Left hindlimb (tissue), 1 donor: ENCODE data around the gene VTN.
"Not testable (repeated sequence)": the region's sequence is repeated elsewhere in the genome, so short reads cannot be mapped to it uniquely, and the experiment has no call there.

Experiments
- DNase-seq: peaks from one replicate; pipeline ENCODE4 v3.0.0-alpha.2; 2018

VTN gene

DNA sequence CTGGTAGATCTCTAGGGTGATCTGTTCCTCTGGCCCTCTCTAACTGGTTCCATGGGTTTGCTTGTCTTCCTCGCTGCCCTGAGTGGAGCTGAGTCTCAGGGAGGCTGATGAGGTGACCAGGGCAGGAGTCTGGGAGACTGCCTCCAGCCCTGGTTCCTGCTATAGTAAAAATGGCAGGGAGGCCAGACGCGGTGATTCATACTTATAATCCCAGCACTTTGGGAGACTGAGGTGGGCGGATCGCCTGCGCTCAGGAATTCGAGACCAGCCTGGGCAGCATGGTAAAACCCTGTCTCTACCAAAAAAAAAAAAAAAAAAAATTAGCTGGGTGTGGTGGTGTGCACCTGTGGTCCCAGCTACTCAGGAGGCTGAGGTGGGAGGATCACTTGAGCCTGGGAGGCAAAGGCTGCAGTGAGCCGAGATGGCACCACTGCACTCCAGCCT lies 31.3 kb downstream of the VTN start:
- not testable (repeated sequence) for DNase-seq

DNA sequence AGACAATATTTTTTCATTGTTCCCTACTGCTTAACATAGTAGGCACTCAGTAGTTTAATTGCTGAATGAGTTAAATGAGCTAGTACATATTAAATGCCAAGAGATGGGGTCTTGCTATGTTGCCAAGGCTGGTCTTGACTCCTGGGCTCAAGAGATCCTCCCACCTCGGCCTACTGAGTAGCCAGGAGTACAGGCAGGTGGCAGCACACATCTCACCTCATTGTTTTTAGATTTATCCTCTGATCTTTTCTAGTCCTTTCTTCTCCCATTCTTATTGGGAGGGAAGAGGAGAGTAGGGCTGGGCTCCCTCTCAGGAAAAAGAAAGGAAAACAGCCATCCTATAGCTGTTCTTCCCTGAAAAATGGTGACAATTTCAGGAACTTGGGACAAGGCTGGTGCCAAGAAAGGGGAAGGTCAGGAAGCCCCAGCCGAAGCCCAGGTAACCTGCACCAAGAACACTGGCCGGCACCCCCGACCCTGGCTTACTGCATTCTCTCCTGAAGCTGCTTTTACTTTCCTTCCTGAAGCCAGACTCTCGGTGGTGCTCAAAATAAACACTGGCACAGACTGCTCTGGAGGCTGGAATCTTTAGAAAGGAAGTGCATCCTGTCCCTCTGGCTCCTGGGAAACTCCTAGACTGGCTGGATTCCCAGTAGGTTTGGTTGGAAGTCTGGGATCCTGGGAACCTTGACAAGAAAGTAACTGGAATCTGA lies 31.9 kb downstream of the VTN start:
- no peak for DNase-seq

DNA sequence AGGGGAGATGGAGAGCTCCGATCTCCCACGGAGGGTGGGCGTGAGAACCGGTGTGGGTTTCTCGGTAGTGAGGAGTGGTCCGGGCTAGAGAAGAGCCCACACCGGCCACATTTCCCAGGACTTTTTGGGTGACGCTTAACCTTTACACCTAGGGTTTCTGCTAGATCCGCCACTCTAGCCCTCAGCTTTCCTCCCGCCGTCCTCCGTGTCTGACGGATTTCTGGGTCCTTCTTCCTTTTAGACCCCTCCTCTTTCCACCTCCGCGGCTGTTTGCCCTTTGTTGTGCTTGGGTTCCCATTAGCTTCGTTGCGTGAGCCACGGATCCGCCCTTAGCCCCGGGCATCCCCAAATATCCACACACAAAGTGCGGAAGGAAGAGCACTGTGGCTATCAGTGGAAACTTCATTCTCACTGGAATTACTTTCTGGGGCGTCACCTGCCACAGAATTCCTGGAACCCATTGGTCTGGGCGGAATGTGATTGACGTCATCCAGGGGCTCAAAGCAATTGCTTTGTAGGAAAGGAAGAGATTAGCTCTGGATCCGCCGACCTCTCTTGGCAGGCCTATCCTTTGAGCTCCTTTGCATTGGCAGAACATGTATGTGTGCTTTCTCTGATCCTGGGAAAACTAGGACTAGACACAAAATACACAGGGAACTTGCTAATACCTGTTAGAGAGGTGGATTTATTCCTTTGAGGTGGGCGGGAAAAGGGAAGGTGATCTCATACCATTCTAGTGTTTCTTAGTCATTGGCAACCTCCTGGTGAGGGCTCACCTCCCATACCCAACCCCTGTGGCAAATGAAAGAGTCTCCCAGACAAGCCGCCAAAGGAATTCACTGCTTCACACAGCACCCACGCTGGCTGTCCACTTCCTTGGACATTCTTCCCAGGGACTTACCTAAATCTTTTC lies 33.9 kb downstream of the VTN start:
- DNase-seq, result peak; percentile 78

DNA sequence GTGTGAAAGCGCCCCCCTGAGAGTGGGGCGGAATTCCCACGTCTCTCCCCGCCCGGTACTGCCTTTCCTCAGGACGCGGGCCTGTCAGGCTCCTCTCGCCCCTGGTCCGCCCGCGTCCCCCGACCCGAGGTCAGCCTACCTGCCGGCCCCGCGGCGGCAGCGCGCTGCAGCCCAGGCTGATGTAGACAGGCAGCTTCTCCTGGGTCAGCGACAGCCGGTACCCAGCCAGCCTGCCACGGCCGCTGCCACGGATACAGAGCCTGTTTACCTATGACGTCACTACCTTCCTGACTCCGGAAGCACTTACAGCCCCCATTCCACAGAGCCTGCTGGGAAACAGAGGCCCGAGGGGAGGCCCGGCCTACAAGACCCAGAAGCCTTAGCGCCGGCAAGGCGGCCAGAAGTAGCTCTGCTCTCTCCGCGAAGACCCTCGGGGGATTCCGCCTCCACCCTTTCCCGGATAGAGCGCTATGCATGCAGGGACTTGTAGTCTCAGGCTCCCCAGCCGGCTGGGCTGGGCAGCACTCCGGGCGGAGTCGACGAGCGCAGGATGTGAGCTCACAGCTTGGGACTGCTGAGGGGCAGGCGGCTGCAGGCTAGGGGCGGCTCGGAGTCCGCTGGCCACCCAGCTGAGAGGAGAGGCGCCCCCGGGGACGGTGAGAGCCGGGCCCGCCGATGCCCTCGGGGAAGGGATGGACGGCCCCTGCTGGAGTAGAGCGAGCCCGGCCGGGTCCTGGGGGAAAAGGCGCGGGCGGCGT lies 34.7 kb downstream of the VTN start, which contains the start of the genes IFT20 and TNFAIP1:
Gene IFT20 (minus strand): TSS at position 272 of the 758 bp plus-strand sequence. CDS start 3,487 bp downstream, outside the sequence.
Gene TNFAIP1 (plus strand): TSS at position 561 of the 758 bp plus-strand sequence. CDS start 3,761 bp downstream, outside the sequence.
- peak; percentile 100 for DNase-seq

DNA sequence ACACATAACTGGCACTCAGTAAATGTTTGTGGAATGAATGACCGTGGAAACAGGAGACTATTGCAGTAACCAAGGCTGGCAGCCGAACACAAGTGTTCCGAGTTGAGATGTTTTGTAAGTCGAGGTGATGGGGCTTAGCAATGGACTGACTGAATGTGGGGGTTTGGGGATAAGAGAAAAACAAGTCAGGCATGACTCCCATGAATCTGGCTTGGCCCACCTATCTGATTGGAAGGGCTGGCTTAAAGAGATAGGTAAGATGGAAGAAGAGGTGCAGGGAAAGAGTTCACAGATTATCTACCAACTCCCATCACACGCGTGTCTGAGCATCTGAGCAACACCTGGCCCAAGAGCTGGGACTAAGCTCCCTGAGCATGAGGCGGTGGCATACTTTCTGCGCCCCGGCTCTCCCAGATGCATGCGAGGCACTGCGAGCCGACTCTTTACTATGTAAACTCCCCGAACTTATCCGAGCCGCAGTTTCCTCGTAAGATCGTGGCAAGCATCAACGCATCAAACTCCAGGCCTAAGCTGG lies 35.4 kb downstream of the VTN start:
- no peak for DNase-seq

DNA sequence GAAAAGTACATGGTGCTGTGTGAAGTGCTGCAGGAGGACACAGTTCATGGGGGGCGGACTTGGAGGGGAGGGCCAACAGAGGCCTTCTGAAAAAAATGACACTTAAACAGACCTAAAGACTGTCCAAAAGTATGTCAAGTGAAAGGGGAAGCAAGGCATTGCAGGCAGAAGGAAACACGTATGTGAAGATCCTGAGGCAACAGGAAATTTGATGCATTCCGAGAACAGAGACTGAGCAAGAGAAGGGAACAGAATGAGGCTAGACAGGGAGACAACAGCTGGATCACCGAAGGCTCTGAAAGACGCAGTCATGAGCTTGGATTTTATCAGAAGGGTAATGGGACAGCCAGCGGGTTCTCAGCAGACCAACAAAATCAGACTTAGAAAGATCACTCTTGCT lies 35.9 kb downstream of the VTN start:
- DNase-seq, result no peak

DNA sequence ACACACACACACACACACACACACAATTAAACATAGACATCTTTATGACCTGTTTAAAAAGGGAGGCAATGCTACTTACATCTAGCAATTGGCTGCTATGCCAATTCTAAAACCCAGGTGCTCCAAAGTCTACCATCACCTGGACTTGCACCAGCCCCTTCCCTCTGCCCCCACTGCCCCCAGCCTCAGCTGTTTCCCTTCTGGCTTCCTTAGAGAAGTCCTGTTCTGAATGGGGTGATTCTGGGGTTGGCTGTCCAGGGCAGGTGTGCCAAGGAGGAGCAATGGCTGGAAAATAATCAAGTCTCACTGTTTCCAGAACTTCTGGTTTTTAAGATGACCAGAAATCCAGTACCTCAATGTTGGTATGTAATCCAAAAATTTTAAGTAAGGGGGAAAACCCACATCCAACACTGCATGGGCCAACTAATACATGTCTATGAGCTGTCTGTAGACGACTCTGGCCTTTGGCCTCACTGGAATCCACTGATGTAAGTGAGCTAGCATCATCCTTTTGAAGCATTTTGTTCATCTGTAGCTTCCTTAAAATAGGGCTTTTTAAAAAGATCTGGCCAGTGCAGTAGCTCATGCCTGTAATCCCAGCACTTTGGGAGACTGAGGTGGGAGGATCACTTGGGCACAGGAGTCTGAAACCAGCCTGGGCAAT lies 36.9 kb downstream of the VTN start:
- no peak for DNase-seq

DNA sequence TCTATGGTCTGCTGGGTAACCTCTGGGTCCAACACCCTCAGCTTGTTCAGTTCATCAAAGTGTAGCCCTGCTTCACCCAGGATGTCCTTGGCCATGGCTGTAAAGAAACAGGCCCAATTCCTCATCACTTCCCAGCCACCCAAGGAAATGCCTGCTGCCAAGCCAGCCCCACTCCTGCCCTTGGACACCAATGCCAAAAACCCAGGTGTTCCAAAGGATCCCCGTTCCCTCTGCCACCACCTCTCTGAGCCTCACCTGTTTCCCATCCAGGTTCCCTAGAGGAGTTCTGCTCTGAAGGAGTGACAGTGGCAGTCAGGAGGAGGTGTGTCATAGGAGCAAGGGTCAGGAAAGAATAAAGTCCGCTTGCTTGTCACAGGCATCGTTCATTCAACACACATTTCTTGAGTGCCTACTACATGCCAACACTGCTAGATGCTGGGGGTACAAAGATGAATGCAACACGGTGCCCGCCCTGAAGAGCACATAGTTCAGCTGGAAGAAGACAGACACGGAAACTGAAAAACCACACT lies 38.2 kb downstream of the VTN start:
- no peak for DNase-seq

DNA sequence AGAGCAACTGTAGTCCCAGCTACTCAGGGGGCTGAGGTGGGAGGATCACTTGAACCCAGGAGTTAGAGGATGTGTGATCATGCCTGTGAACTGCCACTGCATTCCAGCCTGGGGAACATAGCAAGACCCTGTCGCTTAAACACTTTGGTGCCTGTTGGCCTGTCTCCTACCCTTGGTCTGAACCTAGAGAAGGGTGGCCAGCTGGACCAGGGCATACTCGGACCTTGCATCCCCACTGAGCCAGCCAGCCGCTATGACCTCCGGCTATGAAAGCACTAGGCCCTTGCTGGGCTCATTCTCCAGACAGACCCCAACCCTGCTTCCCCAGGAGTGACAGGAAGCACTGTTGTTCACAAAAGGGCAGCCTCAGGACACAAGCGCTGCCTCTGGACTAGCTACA lies 39.4 kb downstream of the VTN start:
- no peak for DNase-seq

DNA sequence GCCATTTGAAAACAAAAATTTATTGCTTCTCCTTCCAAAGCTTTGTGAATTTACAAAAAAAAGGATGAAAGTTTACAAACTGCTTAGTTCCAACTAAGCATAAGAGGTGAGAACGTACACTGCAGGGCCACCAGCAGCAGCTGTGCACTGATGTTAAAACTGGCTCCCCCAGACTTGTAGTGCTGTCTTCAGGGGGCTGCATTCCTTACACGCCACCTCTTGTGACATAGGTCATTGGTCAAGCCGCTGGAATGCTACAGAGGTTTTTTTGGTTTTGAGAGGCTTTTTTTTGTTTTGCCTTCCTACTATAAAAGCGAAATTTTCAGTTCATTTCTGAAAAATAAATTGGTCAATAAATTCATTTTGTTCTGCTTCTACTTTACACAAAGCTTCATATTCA lies 41.8 kb downstream of the VTN start:
- no peak for DNase-seq

DNA sequence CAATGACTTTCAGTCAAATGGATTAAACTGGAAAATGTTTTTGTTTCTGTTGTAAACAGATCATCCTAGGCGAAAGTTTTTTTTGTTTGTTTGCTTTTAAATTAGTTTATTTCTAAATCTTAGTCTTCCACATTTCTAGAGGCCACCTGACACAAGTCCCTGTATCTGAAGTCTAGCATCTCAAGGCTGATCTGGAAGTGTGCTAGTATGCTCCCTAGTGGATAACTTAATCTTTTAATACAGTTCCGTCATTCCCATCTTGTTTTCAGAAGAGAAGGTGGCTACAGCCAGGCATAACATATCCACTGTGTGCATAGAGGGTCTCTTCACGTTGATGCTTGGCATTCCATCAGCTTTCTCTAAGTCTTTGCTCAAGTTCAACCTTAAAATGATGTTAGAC lies 42.4 kb downstream of the VTN start:
- DNase-seq, result no peak

DNA sequence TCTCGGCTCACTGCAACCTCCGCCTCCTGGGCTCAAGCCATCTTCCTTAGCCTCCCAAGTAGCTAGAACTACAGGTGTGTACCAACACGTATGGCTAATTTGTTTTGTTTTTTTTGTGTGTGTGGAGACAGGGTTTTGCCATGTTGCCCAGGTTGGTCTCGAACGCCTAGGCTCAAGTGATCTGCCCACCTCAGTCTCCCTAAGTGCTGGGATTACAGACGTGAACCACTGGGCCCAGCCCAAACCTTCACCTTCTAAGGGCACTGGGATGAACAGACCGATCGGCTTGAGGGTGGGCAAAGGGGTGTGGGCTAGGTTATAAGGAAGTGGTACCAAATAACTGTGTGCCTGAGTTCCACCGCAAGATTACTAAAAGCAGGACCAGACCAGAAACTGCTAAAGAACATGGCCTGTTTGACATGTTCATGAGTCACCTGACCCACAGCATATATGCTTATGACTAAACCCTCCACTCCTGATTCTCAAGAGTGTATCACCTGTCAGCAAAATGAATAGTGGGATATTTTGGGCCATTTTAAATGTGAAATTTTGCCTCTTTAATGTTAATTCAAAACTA lies 43.0 kb downstream of the VTN start:
- no peak for DNase-seq

DNA sequence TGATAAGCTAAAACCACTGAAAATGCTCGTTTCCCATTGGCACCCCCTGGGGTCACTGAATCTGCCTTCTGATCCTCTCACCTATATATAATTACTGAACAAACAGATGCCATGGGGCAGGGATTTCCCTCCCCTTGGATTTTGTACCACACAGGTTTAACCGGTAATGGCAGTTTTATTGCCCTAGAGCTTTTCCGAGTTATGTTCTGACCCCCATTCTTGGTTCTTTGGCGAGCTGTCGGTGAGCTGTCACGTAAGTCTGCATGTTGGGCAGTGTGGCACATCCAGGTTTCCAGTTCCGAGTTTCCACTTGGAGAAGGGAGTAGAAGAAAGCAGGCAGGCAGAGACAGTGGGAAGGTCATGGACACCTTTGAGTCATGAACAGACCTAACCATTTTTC lies 44.0 kb downstream of the VTN start:
- DNase-seq, result no peak

DNA sequence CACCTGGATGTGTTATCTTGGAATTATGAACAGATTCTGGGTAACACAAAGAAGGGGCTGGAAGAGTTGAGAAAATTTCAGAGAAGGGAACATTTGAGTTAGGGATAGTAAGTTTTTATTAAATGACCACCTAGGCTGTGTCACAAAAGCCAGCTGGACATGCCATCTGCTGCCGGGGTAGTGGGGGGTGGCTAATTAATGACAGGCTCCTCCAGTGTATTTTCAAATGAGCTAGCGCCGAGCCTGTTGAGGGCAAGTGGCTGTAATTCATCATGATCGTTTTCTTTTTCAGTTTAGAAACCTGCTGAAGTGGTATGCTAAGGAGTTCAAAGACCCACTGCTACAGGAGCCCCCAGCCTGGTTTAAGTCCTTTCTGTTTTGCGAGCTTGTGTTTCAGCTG lies 44.9 kb downstream of the VTN start:
- DNase-seq, result no peak

DNA sequence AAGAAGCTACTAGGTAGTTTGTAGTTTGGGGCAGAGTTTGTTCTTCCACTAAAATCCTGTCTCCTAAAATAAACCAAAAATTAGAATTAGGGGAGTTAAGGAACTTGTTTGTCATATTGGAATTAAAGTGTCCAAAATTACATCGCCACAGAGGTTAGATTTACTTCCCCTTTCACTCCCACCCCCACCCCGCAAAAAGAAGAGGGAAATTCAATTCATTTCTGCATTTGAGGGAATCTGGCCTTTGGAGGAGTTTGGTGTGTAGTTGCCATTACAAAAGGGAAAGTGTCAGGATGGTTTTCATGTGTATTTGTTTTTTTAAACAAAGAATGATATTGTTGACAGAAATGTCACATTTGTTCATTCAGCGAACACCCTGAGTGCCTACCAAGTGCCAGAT lies 45.3 kb downstream of the VTN start:
- DNase-seq, result no peak

DNA sequence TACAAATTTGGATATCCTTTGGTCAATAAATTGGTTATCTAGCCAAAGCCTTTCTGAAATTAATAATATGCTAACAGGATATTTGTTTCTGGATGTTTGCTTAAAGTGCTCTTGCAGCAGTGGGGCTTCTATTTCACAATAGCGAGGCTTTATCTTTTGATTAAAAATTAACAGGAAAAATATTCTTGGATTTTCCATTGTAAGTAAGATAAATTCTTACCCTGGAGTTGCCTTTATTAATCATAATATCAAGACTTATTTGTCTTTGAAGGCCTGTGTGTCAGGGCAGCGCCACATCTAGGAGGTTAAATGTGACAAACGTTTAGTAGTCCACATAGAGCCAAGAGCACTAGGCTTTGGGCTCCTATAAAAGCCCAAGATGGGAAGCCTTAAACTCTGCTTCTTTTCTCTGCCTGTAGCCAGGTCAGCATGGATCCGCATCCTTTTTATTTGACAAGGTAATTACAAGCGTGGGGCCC lies 45.8 kb downstream of the VTN start:
- no peak for DNase-seq

DNA sequence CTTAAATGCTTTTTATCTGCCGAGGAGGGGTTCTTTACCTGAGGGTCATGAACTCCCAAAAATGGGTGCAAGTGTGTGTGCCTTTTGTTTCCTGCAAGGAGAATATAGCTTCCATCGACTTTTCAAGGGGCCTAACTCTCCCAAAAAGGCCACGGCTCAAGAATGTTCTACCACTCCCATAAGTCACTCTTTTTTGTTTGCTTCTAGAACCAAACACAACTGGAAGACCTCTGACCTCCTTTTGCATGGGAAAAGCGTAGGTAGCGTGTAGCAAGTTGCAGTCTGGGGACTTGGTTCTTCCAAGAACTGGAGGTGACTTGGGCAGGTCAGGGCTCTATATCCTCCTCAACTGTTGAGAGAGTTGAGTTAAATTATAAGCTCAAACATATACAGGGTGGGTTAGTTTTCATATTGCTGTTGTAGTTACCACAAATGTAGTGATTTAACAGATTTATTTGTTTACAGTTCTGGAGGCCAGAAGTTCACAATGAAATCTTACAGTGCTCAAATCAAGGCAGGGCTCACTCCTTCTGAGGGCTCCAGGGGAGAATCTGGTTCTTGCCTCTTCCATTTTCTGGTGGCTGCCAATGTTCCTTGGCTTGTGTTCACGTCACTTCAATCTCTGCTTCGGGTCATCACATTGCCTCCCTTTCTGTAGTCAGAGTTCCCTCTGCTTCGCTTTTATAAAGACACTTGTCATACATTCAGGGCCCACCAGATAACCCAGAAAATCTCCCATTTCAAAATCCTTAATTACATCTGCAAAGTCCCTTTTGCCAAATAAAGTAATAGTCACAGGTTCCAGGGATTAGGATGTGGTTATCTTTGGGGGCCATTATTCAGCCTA lies 49.7 kb downstream of the VTN start:
- no peak for DNase-seq

DNA sequence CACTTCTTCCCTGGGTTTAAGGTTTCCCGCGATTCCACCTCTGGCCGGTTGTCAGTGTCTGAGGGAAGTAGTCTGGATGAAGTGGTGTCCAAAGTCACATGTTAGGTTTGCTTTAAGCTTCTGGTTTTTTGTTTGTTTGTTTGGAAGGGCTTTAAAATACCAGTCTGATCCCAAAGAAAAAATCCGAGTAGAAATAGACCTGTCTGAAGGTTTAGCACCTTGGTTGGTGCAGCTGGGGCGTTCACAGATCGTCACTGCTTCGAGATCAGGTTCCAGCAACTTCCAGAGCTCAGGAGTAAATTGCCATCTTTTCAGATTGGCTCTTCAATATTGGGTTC lies 50.5 kb downstream of the VTN start:
- no peak for DNase-seq

DNA sequence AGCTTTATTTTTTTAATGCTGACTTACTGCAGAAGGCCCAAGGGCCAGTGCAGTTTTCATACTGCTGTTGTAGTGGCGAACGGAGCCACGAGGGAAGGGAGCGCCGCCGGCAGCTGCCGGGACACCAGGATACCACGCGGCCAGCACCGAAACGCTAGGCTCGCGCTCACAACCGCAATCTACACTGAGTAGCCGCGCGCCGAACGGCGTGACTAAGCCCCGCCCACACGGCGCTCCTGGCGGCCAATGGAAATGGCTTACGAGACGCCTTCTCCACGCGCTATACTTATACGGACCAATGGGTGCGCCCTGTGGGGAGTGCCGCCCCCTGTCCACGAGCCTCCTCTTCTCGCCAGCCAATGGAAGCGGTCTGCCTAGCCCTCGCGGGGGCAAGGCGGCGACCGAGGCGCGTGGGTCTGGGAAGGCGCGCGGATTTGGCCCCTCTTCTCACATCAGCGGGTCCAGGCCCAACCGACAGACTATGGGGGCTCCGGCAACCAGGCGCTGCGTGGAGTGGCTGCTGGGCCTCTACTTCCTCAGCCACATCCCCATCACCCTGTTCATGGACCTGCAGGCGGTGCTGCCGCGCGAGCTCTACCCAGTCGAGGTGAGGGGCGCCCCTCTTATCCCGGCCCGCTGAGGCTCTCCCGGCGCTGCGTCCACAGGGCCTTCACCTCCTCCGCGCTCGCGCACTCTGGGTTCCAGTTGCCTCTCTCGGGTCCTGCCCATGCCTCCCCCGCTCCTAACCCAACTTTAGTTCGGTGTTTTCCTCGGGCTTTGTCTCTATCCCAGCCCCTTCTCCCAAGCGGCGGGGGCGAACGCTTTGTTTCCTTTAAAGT lies 51.1 kb downstream of the VTN start, which contains the start of gene TMEM97:
Gene TMEM97 (plus strand): TSS at position 442 of the 839 bp plus-strand sequence. CDS start 40 bp downstream, at position 482.
- DNase-seq, result peak; percentile 97
